Stimulated activated CD4-positive, alpha-beta T cell treated with anti-CD3 and anti-CD28 coated beads, Interleukin-15, amount 100 ng/mL, for 48 hours (primary cell): ENCODE measurements around the gene LPCAT2.
A peak's percentile ranks its signal among the peaks of the same experiment; 100 is the strongest.

Experiments used
- DNase-seq, 2 donors: peaks; one replicate each; pipeline ENCODE4 v3.0.0-alpha.2; 2020; ENCODE audit warnings: low read depth in 2 of 2

The LPCAT2 gene

DNA sequence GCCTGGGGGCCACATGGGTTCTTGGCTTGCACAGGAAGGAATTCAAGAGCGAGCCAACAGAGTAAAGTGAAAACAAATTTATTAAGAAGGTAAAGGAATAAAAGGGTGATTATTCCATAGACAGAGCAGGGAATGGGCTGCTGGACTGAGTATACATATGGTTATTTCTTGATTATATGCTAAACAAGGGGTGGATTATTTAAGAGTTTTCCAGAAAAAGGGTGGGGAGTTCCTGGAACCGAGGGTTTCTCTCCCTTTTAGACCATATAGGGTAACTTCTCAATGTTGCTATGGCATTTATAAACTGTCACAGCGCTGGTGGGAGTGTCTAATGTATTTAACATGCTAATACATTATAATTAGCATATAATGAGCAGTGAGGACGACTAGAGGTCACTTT lies 27.8 kb upstream of the LPCAT2 start:
- DNase-seq: no peak

DNA sequence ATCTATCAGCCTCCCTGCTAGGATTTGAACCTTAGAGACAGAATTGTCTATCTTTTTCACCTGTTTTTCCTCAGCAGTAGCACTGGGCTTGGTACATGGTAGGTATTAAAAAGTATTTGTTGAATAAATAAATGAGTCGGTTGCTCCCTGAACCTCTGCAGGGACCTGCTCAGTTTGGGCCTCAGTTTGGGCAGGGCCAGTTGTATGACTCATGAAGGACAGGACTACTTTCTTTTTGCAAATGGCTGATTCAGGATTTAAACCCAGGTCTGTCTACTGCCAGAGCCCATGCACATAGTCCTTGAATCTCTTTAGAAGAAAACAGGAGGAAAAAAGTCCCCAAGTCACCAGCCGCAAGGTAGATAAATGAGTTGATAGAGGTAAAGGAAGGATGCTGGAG lies 26.8 kb upstream of the LPCAT2 start:
- DNase-seq: no peak

DNA sequence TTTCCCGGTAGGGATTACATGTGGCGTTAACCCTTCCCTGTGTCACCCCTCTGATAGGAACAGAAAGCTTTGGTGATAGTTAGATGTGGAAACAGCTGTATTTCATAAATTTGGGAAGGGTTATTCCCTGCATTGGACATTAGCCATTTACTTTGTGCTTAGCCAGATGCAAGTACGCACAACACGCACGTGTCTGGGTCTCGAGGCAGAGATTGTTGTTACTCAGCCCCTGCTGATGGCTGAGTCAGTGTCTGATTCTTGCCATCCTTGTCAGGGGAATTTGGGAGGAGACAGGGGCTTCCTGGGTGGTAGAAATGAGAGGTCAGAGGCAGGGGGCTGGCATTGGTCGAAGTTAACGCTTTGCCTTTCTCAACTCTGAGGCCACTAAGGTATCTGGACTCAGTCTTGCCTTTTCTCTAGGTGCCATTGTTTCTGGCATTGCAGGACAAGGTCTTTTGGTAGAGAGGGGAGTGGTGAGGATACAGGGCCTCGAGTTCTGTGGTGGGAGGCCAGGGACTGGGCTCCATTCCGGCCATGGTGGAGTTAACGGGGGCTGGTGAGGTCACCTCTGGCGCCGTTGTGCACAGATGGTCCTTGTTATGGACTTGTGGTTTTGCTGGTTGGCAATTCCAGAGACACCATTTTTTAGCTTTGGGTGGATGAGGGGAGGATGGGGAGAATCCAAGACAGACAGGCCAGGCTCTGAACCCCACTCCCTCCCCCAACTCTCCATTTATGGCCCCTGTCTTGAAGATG lies 21.6 kb upstream of the LPCAT2 start:
- DNase-seq: no peak

DNA sequence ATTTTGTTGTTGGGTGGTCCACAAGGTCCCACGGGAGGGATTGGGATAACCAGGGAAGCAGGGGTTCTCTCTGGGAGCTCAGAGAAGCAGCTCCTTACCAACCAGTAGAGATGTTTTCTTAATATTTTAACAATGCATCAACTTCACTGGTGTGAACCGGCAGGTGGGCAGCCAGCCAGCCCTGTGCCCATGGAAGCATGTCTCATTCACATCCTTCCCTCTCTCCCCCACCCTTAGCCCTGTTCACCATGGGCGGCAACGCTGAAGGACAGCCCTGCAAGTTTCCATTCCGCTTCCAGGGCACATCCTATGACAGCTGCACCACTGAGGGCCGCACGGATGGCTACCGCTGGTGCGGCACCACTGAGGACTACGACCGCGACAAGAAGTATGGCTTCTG lies 20.6 kb upstream of the LPCAT2 start:
- no peak for DNase-seq

DNA sequence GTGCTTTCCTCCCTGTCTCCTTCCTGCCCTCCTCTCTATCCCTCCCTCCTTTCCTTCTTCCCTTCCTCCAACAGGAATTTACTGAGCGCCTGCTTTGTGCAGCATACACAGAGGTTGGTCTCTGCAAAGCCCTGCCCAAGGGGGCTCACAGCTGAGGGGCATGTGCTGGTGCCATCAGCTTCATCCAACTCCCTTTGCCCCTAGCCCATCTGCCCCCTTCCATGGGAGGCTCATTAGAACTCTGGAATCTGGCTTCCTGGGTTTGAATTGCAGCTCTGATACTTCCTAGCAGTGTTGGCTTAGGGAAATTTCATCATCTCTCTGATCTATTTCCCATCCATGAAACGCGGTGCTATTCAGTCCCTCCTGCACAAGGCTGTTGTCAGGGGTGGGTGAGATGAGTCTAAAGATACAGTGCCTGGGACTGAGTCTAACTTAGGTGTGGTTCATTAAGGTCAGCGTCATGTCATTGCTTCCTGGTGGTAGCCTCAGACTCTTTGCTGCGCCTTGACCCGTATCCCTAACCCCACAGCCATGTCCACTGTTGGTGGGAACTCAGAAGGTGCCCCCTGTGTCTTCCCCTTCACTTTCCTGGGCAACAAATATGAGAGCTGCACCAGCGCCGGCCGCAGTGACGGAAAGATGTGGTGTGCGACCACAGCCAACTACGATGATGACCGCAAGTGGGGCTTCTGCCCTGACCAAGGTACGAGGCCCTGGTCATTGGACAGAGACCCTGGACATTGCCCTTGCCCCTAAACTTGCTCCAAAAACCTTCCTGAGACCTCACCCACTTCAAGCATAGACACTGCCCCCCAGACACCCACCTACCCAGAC lies 19.5 kb upstream of the LPCAT2 start:
- no peak for DNase-seq

DNA sequence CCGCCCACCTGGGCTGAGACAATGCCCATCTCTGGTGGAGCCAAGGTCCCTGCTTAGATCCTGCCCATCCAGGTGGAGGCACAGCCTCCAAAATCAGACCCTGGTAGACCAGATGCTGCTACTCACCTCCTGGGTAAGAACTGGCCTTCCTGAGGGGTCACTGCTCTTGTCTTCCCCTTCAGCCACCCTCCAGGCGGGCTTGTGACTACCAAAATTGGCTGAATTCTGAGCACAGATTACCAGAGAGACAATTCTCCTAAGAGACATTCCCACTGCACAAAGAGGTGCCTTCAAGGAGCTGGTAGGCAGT lies 19.0 kb upstream of the LPCAT2 start:
- no peak for DNase-seq

DNA sequence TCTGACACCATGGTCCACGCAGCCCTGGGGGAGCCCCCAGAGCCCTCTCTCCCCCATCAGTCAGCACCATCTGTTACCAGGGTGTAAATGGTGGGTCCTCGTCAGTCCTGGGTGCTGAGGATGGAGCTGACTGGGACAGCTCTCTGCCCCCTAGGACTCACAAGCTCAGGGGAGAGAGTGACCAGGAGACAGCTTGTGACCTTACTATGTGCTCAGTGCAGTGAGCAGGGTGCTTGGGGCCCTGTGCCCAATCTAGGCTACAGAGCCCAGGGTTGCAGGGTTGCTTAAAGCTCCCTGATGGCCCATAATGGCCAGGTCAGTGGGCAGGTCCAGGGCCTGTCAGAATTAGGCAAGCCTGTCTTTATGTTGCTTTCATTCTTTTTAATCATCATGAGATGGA lies 18.6 kb upstream of the LPCAT2 start:
- no peak for DNase-seq

DNA sequence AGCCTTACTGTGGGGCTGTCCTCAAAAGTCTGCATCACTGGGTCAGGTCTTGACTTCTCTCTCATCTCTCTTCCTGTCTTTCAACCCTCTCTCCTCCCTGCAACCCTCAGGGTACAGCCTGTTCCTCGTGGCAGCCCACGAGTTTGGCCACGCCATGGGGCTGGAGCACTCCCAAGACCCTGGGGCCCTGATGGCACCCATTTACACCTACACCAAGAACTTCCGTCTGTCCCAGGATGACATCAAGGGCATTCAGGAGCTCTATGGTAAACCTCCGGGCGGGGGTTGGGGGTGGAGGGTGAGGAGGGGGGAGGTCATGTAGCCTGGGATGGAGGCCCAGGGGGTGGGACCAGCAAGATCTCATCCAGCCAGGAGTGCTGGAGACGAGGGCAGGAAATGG lies 17.2 kb upstream of the LPCAT2 start:
- DNase-seq: no peak

DNA sequence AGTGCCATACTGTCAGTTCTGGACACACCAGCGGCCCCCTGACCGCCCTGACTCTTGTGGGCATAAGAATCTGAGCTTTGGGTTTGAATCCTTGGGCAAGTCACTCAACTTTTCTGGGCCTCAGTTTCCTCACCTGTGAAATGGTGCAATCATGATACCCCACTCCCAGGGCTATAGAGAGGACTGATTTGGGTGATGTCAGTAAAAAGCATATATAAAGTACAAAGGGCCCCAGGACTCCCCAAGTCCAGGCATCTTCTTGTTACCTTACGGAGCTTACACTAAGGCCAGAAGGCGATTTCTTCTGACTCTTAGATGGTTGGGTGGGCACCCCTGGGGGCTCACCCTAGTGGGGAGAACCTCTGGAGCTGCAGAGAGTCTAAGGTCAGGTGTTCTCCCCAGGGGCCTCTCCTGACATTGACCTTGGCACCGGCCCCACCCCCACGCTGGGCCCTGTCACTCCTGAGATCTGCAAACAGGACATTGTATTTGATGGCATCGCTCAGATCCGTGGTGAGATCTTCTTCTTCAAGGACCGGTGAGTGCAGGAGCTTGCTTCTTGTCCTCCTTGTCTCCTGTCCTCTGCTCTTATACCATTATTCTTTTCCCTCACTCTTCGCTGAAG lies 16.0 kb upstream of the LPCAT2 start:
- DNase-seq: no peak

DNA sequence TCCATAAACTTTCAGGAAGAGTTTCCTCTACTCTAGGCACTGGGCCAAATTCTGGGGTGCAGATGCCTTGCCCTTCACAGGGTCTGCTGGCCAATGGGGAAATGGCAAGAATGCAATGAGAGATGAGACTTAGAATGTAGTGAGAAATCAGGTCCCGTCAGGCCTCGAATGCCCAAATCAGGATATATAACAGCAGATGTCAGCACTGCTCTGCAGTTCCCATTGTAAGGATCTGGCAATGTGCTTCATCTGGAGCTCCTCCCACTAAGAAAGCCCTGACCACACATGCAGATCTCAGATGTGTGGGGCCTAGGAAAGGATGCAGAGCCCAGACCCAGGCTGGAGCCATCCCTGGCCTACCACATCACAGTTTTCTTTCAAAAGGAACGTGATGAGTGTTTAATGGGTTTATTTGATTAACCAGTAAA lies 13.9 kb upstream of the LPCAT2 start:
- no peak for DNase-seq

DNA sequence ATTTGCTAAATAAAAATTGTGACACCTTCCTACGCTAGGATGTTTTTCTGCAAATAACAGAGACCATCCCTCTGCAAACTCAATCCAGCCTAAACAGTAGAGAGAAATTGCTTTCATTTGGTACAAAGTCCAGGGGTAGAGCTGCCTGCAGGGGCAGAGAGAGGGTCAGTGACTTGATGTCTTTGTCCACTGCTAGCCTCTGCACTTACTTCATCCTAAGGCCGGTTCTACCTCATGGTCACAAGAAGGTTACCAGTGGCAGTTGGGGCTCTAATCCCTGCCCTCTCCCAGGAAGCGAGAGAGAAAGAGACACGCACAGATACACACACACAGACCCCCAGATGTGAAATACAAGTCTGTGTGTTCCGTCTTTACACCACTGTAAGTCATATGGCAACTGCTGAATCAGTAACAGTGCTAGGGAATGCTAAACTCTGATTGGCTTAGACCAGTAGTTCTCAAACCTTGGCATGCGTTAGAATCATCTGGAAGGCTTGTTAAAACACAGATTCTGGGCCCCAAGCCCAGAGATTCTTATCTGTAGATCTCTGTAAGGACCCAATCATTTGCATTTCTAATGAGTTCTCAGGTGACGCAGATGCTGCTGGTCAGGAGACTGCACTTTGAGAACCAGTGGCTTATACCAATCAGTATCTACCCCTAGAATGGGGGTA lies 13.1 kb upstream of the LPCAT2 start:
- no peak for DNase-seq

DNA sequence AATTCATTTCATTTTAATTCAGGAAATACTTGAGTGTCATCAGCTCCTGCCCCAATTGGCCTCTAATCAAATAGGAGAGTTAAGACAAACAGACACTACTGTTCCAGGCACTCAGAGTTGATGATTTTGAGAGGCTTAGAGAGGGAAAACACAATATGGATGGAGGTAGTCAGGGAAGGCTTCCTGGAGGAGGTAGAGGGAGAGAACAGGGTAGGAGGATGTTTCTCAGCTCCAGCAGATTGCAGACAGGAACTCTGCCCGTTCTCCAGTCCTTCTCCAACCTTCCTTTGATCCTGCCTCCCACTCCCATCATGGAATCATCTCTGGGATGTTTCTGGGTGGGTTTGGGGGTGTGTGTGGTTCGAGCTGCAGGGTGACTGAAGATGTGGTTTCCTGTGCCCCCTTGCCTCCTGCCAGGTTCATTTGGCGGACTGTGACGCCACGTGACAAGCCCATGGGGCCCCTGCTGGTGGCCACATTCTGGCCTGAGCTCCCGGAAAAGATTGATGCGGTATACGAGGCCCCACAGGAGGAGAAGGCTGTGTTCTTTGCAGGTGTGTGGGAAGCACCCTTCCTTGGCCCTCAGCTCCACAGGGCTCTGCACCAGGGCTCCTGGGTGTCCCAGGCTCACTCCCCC lies 12.2 kb upstream of the LPCAT2 start:
- no peak for DNase-seq

DNA sequence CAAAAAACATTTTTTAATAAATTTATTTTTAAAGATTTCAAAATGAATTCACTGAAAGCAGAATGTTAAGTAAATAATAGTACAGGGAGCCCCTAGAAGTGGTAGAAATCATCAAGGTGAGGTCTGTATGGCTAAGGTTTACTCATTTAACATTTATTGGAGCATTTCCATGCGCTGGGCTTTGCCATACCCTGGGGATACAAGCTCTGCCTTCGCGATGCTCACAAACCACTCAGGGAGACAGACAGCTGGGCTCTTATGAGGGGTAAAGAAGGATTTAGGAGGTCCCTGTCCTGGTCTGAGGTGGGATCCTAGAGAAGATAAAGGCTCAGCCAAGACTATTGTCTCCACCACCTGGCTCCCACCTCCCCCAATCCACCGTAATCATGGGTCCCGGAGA lies 11.3 kb upstream of the LPCAT2 start:
- no peak for DNase-seq

DNA sequence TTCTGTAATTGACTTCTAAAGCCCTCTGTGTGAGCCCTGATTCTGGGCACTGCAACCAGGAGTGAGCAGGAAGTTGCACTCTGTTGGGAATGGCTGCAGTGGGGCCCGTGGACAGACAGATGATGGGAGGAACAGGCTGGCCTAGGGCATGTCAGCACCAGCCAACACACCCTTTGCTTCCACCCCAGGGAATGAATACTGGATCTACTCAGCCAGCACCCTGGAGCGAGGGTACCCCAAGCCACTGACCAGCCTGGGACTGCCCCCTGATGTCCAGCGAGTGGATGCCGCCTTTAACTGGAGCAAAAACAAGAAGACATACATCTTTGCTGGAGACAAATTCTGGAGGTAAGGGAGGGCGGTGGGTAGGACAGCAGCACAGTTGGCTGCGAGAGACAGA lies 10.8 kb upstream of the LPCAT2 start:
- DNase-seq: no peak

DNA sequence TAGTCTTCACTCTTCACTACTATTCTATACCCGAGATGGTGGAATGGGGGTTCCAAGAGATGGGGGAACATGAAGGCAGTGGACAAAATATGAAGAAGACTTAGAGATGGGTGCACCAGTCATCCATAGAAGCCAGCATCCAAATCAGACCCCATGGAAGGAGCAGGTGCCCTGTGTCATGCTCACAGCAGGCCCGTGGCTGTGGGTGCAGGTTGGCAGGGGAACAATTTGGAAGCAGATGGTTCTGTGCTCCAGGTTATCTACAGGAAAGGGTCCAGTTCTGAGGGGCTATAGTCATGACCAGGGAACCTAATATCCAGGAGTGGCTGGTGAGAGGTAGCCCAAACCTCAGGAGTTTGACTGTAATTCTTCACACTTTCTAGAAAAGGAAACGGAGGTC lies 9.6 kb upstream of the LPCAT2 start:
- DNase-seq: no peak

DNA sequence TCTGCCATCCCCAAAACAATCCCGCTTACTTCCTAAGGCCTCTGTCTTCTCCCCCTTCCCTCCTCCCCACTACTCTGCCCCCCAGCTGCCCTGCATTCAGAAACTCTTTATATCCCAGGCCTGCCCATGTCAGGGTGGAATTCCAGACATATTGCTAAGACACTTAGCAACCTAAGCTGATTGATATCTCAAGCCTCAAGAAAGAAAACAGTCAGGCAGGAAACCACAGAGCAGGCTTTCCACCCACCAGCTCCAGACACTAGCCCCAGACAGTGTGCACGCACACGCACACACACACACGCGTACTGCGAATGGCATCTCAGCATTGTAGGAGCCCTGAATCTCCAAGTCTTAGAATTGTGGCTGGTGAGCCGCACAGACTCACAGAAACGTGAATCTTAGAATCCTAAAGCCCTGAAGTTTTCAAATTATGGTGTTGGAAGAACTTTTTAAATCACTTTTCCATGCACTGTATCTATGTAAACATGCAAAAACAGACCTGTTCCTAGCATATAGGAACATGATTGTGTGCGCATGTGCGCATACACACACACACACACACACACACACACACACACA lies 8.8 kb upstream of the LPCAT2 start:
- DNase-seq: peak; percentile 13 to 15

DNA sequence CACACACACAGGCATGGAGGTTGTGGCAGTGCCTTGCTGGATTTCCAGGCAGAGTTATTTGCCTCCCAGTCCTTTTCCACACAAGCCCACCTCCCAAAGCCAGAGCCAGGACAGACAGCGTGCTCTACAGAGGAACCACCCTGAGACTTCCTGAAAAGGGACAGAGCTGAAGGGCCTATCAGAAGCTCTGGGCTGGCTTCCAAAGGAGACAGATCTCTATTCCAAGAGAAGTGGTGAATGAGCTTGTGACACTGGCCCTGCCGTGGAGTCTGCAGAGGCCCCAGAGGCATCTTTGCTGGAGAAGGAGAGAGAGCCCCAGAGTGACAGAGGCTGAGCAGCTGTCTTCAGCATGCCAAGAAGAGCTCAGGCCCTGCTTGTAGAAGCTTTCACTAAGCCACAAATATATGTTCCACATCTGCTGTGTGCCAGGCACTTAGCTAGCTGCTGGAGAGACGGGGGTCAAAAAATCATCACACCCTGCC lies 8.3 kb upstream of the LPCAT2 start:
- no peak for DNase-seq

DNA sequence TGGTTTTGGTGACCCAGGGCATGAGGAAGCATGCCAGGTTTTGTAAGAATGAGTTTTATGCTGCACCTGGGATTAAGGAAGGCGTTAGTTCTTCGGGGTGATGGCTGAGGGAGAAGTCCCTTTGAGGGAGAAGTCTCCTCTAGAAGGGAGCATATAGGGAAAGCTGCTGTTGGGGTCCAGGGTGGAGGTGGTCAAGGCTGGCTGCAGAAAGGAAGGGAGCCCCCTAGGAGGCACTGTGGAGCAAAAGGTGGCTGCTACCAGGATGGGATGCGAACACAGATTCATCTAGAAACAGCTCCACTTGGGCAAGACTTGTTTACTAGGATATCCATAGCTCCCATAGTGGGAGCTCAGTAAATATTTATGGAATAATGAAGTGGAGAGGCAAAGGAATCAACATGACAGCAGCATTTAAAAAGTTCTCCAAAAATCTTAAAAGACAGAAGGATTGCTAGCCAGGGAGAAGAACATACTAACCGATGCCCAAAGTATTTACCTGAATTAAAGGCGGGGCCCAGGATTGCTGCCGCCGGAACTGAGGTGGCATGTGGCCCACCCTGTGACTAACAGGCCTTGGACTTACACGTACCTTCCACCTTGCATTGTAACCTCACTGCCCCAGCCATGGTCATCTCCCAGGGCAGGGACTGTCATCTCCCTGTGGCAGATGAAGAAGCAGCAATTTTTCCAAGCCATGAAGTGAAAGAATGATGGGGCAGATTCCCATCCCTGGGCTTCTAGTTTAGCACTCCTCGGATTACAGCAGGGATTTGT lies 7.1 kb upstream of the LPCAT2 start:
- DNase-seq: no peak

DNA sequence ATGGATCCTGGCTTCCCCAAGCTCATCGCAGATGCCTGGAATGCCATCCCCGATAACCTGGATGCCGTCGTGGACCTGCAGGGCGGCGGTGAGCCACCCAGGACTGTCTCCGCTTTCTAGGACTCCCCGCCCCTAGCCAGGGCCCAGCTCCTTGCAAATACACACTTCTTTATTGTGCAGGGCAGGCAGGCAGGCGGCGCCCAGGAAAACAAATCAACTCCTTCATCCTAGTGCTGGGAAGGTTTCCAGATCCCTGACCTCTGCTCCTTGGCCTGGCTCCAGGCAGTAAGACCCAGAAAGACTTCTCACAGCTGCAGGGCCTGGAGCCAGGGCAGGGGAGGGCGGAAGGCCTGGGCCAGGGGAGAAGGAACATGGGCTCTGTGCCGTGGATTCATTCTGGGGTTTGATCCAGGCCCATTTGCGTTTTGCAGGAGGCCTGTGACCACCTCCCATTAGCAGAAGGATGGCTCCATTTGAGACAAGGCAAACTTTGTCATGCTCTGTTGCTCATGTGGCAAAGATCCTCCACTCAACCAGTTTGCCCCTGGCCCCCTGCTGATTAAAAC lies 6.0 kb upstream of the LPCAT2 start:
- no peak for DNase-seq
